Activated CD4-positive, CD25-positive, alpha-beta regulatory T cell treated with anti-CD3 and anti-CD28 coated beads, Interleukin-2, amount 50 U/mL, for 72 hours (primary cell): ENCODE data around the gene GUCA1C.

ENCODE experiments used
- DNase-seq: peaks from one replicate; pipeline ENCODE4 v3.0.0; 2021

GUCA1C gene

GRCh38 chr3:108953700-108954099 is at the start of gene GUCA1C:
Gene GUCA1C (minus strand): TSS chr3:108953879. CDS start chr3:108953762, 117 bp downstream.
- no peak for DNase-seq

- DNase-seq = no peak
Observed at GRCh38 chr3:108998436-108998835, 44.8 kb upstream of the GUCA1C start.

GRCh38 chr3:108985844-108986243 is 32.2 kb upstream of the GUCA1C start:
- DNase-seq = no peak

- no peak for DNase-seq
Observed at GRCh38 chr3:108983051-108983450, 29.4 kb upstream of the GUCA1C start.

GRCh38 chr3:108976058-108976457 is 22.4 kb upstream of the GUCA1C start:
- no peak for DNase-seq

GRCh38 chr3:108973019-108973418 is 19.3 kb upstream of the GUCA1C start:
- no peak for DNase-seq

GRCh38 chr3:108972482-108972881 is 18.8 kb upstream of the GUCA1C start:
- no peak for DNase-seq

- DNase-seq = no peak
Observed at GRCh38 chr3:108970561-108970960, 16.9 kb upstream of the GUCA1C start.

- no peak for DNase-seq
Observed at GRCh38 chr3:108966773-108967172, 13.1 kb upstream of the GUCA1C start.

- no peak for DNase-seq
Observed at GRCh38 chr3:108959017-108959416, 5.3 kb upstream of the GUCA1C start.

- DNase-seq = no peak
Observed at GRCh38 chr3:108953210-108953609, 469 bp downstream of the GUCA1C start.

- no peak for DNase-seq
Observed at GRCh38 chr3:108951820-108952501, 1.7 kb downstream of the GUCA1C start.

GRCh38 chr3:108947855-108948254 is 5.8 kb downstream of the GUCA1C start:
- DNase-seq = no peak

GRCh38 chr3:108946292-108947285 is 7.1 kb downstream of the GUCA1C start:
- no peak for DNase-seq

GRCh38 chr3:108940568-108941263 is 13.0 kb downstream of the GUCA1C start:
- no peak for DNase-seq

GRCh38 chr3:108940166-108940565 is 13.5 kb downstream of the GUCA1C start:
- DNase-seq = no peak

- DNase-seq = no peak
Observed at GRCh38 chr3:108936924-108937689, 16.6 kb downstream of the GUCA1C start.

GRCh38 chr3:108931035-108931434 is 22.6 kb downstream of the GUCA1C start:
- no peak for DNase-seq

GRCh38 chr3:108918866-108919265 is 34.8 kb downstream of the GUCA1C start:
- DNase-seq = no peak

GRCh38 chr3:108914774-108915641 is 38.7 kb downstream of the GUCA1C start:
- peak; percentile 45 for DNase-seq

GRCh38 chr3:108909799-108910198 is 43.9 kb downstream of the GUCA1C start:
- DNase-seq = no peak

GRCh38 chr3:108907194-108907593 is 46.5 kb downstream of the GUCA1C start:
- DNase-seq = no peak
